Endothelial cell of umbilical vein (primary cell): ENCODE results near the gene FBXW7. TPM values are rescaled to one million over a fixed set of nuclear protein-coding genes. Genes with fewer than 3 reads are reported as not detected.

ENCODE experiments used
- BruUV-seq: library from RNA; stranded (reverse); fragments of 400-500 nt; replicated peaks from 2 replicates; lab custom pipeline; 2021; lab: Mats Ljungman, UMichigan
- CTCF ChIA-PET: fragments of 300-600, 350-600 bp; sonication (Branson Sonifier 250); formaldehyde crosslinking; loops from one replicate; lab custom pipeline; 2021; ENCODE audit warnings: antibody characterized with exemption, inconsistent platforms; lab: Charles Lee
- POLR2A ChIA-PET: fragments of 300-600, 350-600 bp; sonication (Branson Sonifier 250); formaldehyde crosslinking; loops from one replicate; lab custom pipeline; 2021; ENCODE audit warnings: antibody characterized with exemption, inconsistent platforms; lab: Charles Lee
- DNase-seq: peaks from one replicate; pipeline ENCODE4 v3.0.0-alpha.2; 2011; ENCODE audit warnings: low read depth, low spot score
- FAIRE-seq: peaks from 2 replicates; lab custom pipeline; 2011; peaks lifted over from hg19 to GRCh38; lab: Jason Lieb, UNC
- H2AFZ ChIP-seq: 2 replicates; pipeline ENCODE4 v1.6.0; 2012; ENCODE audit warnings: low read depth, low read length, control low read depth, inconsistent platforms
- H3K27ac ChIP-seq: 2 replicates; pipeline ENCODE4 v1.5.1; 2011; ENCODE audit warnings: low read depth, mild to moderate bottlenecking, control low read depth, low read length, moderate library complexity; ENCODE audit not compliant: insufficient read depth
- H3K27me3 ChIP-seq, 2 experiments: 2 replicates each; pipeline versions ENCODE4 v1.6.0 to v1.6.1; 2011; ENCODE audit warnings: low read length in 2 of 2, mixed read lengths in 1 of 2; ENCODE audit not compliant: control insufficient read depth in 2 of 2, insufficient read depth in 2 of 2
- H3K36me3 ChIP-seq, 2 experiments: 2 replicates in 1 of 2; 3 replicates in 1 of 2; pipeline ENCODE4 v1.5.1; 2011; ENCODE audit warnings: low read length in 2 of 2, mild to moderate bottlenecking in 1 of 2, moderate library complexity in 1 of 2; ENCODE audit not compliant: control insufficient read depth in 2 of 2, insufficient read depth in 2 of 2; ENCODE audit errors: extremely low read depth in 1 of 2
- H3K4me1 ChIP-seq: 3 replicates; pipeline ENCODE4 v1.5.1; 2011; ENCODE audit warnings: mild to moderate bottlenecking, low read length; ENCODE audit not compliant: control insufficient read depth, insufficient read depth; ENCODE audit errors: extremely low read depth
- H3K4me2 ChIP-seq: 2 replicates; pipeline ENCODE4 v1.6.1; 2011; ENCODE audit warnings: low read length, control low read depth, mixed read lengths; ENCODE audit not compliant: insufficient read depth
- H3K4me3 ChIP-seq, 3 experiments: fragments of 200-600 bp in 1 of 3; sonication (generic), shearing (Covaris generic) in 1 of 3; replicated peaks in 1 of 3; 2 replicates each; pipeline ENCODE4 v1.5.1; 2011 to 2016; ENCODE audit warnings: control low read depth in 3 of 3, low read length in 3 of 3, mild to moderate bottlenecking in 2 of 3, inconsistent platforms in 1 of 3, low read depth in 1 of 3, moderate library complexity in 1 of 3; ENCODE audit not compliant: insufficient read depth in 1 of 3
- H3K79me2 ChIP-seq: 2 replicates; pipeline ENCODE4 v1.6.0; 2012; ENCODE audit warnings: low read length, inconsistent platforms; ENCODE audit not compliant: control insufficient read depth, insufficient read depth
- H3K9ac ChIP-seq: replicated peaks from 2 replicates; pipeline ENCODE3; 2011; ENCODE audit warnings: low read length, control low read depth; ENCODE audit not compliant: insufficient read depth; ENCODE audit errors: extremely low read depth
- H3K9me1 ChIP-seq: replicated peaks from 3 replicates; pipeline ENCODE4 v1.6.0; 2011; ENCODE audit warnings: mild to moderate bottlenecking, low read length; ENCODE audit not compliant: control insufficient read depth, insufficient read depth; ENCODE audit errors: extremely low read depth
- H3K9me3 ChIP-seq: replicated peaks from 2 replicates; pipeline ENCODE4 v1.5.1; 2012; ENCODE audit warnings: low read length, inconsistent platforms; ENCODE audit not compliant: control insufficient read depth, insufficient read depth
- H4K20me1 ChIP-seq: replicated peaks from 2 replicates; pipeline ENCODE3; 2011; ENCODE audit warnings: mild to moderate bottlenecking, low read length; ENCODE audit not compliant: control insufficient read depth, insufficient read depth; ENCODE audit errors: extremely low read depth
- EZH2 ChIP-seq: IDR thresholded peaks from 2 replicates; pipeline ENCODE4 v1.6.1; 2012; ENCODE audit warnings: borderline replicate concordance, low read depth, mild to moderate bottlenecking, moderate library complexity, low read length, inconsistent platforms; ENCODE audit not compliant: severe bottlenecking
- FOS ChIP-seq: IDR thresholded peaks from 2 replicates; pipeline ENCODE4 v1.6.1; 2011; ENCODE audit warnings: mild to moderate bottlenecking, low read length, moderate library complexity, borderline replicate concordance; ENCODE audit not compliant: insufficient read depth
- GATA2 ChIP-seq: IDR thresholded peaks from 2 replicates; pipeline ENCODE4 v1.7.0; 2011; ENCODE audit warnings: low read depth, mild to moderate bottlenecking, moderate library complexity, mixed read lengths, low read length; ENCODE audit not compliant: insufficient read length, insufficient read depth
- JUN ChIP-seq: IDR thresholded peaks from 2 replicates; pipeline ENCODE4 v1.6.1; 2011; ENCODE audit warnings: borderline replicate concordance, low read depth; ENCODE audit not compliant: insufficient read length, insufficient read depth
- MYC ChIP-seq: IDR thresholded peaks from one replicate; pipeline ENCODE4 v1.6.1; 2011; ENCODE audit warnings: mild to moderate bottlenecking, low read depth, low read length
- POLR2A ChIP-seq: IDR thresholded peaks from 2 replicates; pipeline ENCODE4 v1.6.1; 2012; ENCODE audit warnings: low read depth, mild to moderate bottlenecking, control low read depth, low read length
- POLR2AphosphoS5 ChIP-seq: IDR thresholded peaks from 2 replicates; pipeline ENCODE4 v1.6.1; 2012; ENCODE audit warnings: low read depth, mild to moderate bottlenecking, control low read depth, low read length, moderate library complexity; ENCODE audit not compliant: insufficient read depth
- dilution Hi-C: fragments of 300-500 bp; cut with MboI; formaldehyde crosslinking; loops from one replicate; pipeline ENCODE4 v1.15.0; 2019; ENCODE audit warnings: low sequenced_read_pairs; ENCODE audit not compliant: extremely low pct_ligation_motif_present
- intact Hi-C: fragments of 100-400 bp; cut with micrococcal nuclease; formaldehyde crosslinking; loops from one replicate; pipeline ENCODE4 v1.10.0; 2022
- polyA plus RNA-seq, 4 experiments: library from polyadenylated mRNA; depleted of rRNA in 3 of 4; stranded (reverse) in 3 of 4; unstranded in 1 of 4; fragments of >200 nt; gene quantifications; 2 replicates each; pipeline versions ENCODE4 v1.2.1 to v1.2.3, GENCODE V29; 2011 to 2012; ENCODE audit warnings: missing spikeins in 1 of 4
- total RNA-seq: library from RNA; stranded (reverse); gene quantifications from 2 replicates; pipeline ENCODE4 v1.2.3, GENCODE V29; 2021
- TF ChIP-seq, protein P1 (sequence below), 2 donors: IDR thresholded peaks; 1 replicate in 1 of 2; 2 replicates in 1 of 2; pipeline ENCODE4 v1.5.1; 2011; ENCODE audit warnings: low read length in 2 of 2, mild to moderate bottlenecking in 2 of 2, moderate library complexity in 2 of 2, control low read depth in 1 of 2, inconsistent platforms in 1 of 2, low read depth in 1 of 2; ENCODE audit not compliant: insufficient read depth in 1 of 2; ENCODE audit errors: extremely low read depth in 1 of 2
- TF ChIP-seq, protein P2 (sequence below): IDR thresholded peaks from 2 replicates; pipeline ENCODE4 v1.6.1; 2011; ENCODE audit not compliant: insufficient read depth, insufficient read length

FBXW7 gene
- total and polyA plus RNA-seq, 2 donors (not counting 3 experiments of a cell fraction or from before 2014, with no cell fraction given): 7.0 to 28.1 TPM

DNA sequence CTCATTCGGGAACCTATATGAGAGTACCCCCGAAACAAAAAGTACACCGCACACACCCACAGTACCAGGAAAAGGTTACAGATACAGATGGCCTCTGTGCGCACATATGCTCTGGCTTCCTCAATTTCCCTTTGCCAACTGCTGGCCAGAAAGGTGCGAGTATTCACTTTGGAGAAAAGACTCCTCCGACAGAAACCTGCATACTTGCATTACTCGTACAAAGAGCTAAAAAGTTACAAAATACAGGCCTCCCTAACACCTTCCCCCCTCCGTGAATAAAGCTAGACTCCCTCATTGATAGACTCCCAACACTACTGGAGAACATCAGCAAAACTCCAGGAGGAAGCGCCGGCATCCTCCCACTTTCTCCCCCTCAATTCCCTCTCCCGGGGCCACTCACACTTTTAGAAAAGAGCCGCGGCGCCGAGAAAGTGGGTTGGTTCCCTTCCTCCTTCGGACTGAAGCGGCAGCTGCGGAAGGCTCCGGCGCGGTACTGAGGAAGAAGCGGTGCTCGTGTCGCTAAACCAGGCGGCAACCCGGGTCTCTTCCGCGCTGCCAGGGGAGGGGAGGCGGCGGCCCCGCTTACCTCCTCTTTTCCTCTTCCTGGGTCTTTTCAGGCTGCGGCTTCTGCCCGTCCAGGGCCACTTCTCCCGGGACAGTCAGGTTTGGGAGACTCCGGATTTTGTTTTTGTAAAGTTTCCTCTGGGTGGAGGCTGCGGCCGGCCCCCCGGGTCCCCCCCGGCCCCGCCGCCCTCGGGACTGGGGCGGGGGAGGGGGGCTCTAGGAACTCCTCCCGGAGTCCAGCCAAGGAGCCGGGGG, 1.1 kb downstream of the FBXW7 start:
- Histone ChIP-seq H2AFZ (peak overlapping the region; percentile 26), H3K9ac (peak overlapping the region; percentile 85), H3K79me2 (peaks cover 82% of the 10 kb centered on the region), H3K27ac (peak overlapping the region; percentile 70), H4K20me1 (no peaks in the 10 kb centered on the region), H3K4me1 (peaks cover 21% of the 10 kb centered on the region), H3K36me3 (no peaks in the 10 kb centered on the region), H3K9me1 (peaks cover 2% of the 10 kb centered on the region), H3K27me3 (no peaks in the 10 kb centered on the region), H3K4me2 (peak overlapping the region; percentile 97), H3K4me3 (peak overlapping the region; percentile 82 to 91 (median 82)), H3K9me3 (no peaks in the 10 kb centered on the region)
- TF ChIP-seq JUN (no peak), FOS (no peak)
- TF ChIP-seq, protein P1, sequence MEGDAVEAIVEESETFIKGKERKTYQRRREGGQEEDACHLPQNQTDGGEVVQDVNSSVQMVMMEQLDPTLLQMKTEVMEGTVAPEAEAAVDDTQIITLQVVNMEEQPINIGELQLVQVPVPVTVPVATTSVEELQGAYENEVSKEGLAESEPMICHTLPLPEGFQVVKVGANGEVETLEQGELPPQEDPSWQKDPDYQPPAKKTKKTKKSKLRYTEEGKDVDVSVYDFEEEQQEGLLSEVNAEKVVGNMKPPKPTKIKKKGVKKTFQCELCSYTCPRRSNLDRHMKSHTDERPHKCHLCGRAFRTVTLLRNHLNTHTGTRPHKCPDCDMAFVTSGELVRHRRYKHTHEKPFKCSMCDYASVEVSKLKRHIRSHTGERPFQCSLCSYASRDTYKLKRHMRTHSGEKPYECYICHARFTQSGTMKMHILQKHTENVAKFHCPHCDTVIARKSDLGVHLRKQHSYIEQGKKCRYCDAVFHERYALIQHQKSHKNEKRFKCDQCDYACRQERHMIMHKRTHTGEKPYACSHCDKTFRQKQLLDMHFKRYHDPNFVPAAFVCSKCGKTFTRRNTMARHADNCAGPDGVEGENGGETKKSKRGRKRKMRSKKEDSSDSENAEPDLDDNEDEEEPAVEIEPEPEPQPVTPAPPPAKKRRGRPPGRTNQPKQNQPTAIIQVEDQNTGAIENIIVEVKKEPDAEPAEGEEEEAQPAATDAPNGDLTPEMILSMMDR (IDR thresholded peaks at IDR 0.05; ENCODE audit: extremely low read depth in 1 of 2, insufficient read depth in 1 of 2, low read depth in 1 of 2, low read length in 2 of 2): no peak
- TSS peak; percentile 37 for BruUV-seq
- POLR2A ChIA-PET: no interaction called here
- dilution Hi-C loops: no loop called here
- DNase-seq (peak; percentile 20), FAIRE-seq (peak; percentile 68)
- intact Hi-C loops: loop anchor here (5.0 kb wide), 3 partner anchors 32 to 1117 kb away; no protein-coding TSS in a partner anchor
- CTCF ChIA-PET: interaction anchor here (1.1 to 8.5 kb wide), 3 partner anchors 9 to 80 kb away, joined by 3 to 107 read pairs (median 7); no protein-coding TSS in a partner anchor

DNA sequence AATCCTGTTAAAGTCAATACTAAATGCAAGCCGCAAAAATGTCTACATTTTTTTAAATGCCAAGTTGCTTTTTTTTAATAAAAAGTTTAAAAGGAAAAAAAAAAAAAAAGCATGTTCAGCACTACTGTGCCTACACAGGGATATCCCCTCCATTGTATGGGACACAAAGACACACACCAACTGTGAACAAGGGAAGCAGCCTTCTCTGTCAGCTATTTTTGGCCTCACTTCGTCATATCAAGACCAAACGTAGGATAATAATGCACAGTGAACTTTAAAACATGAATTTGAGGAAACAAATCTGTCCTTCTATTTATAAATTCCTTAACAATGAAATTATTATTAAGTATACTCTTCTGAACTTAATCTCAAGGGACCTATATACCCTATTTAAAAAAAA, 4.4 kb downstream of the FBXW7 start:
- FAIRE-seq (no peak), DNase-seq (no peak)
- ChIA-PET POLR2A (no interaction called here), CTCF (interaction anchor here (1.1 to 3.3 kb wide), 2 partner anchors 30 to 77 kb away, joined by 3 to 25 read pairs; no protein-coding TSS in a partner anchor)
- no peaks in the 10 kb centered on the region for H4K20me1 ChIP-seq
- TF ChIP-seq POLR2A: no peak
- TF ChIP-seq, protein P1 (IDR thresholded peaks at IDR 0.05; ENCODE audit: extremely low read depth in 1 of 2, insufficient read depth in 1 of 2, low read depth in 1 of 2, low read length in 2 of 2): no peak
- TF ChIP-seq FOS: no peak
- TF ChIP-seq POLR2AphosphoS5: no peak
- TF ChIP-seq, protein P2, sequence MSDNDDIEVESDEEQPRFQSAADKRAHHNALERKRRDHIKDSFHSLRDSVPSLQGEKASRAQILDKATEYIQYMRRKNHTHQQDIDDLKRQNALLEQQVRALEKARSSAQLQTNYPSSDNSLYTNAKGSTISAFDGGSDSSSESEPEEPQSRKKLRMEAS: no peak
- no peak for TF ChIP-seq GATA2
- no peak for TF ChIP-seq EZH2
- TF ChIP-seq MYC: no peak
- TF ChIP-seq JUN: no peak
- no peaks in the 10 kb centered on the region for H3K9me3 ChIP-seq
- BruUV-seq: no TSS peak
- no peak overlapping the region for H3K4me2 ChIP-seq
- intact Hi-C loops (no loop called here), dilution Hi-C loops (no loop called here)
- H3K9ac ChIP-seq: no peak overlapping the region
- peaks cover 79% of the 10 kb centered on the region for H3K79me2 ChIP-seq
- peaks cover 11% of the 10 kb centered on the region for H3K4me1 ChIP-seq
- no peaks in the 10 kb centered on the region for H3K27me3 ChIP-seq
- H3K4me3 ChIP-seq: no peak overlapping the region
- H3K36me3 ChIP-seq: no peaks in the 10 kb centered on the region
- H3K27ac ChIP-seq: no peak overlapping the region
- peaks cover 2% of the 10 kb centered on the region for H3K9me1 ChIP-seq
- no peak overlapping the region for H2AFZ ChIP-seq
